GM19351 (cell line): ENCODE data around the gene ATAT1.
A peak's percentile ranks its signal among the peaks of the same experiment; 100 is the strongest.
"Not testable (repeated sequence)": the region's sequence is repeated elsewhere in the genome, so short reads cannot be mapped to it uniquely, and the experiment has no call there.

Source experiments
- ATAC-seq: cut with Tn5 transposase; IDR thresholded peaks from one replicate; pipeline ENCODE4 v1.9.1; 2021; ENCODE audit warnings: mild to moderate bottlenecking, moderate library complexity; ENCODE audit not compliant: unreplicated experiment

Gene ATAT1

GRCh38 chr6:30626484-30627366 is at the start of gene ATAT1:
Gene ATAT1, plus strand, starts transcription at chr6:30626874.
- ATAC-seq = peak; percentile 81

- no peak for ATAC-seq
Measured at GRCh38 chr6:30578051-30578450, 48.6 kb upstream of the ATAT1 start.

- no peak for ATAC-seq
Measured at GRCh38 chr6:30583921-30584320, 42.8 kb upstream of the ATAT1 start.

GRCh38 chr6:30589754-30590358 is 36.8 kb upstream of the ATAT1 start:
- no peak for ATAC-seq

- no peak for ATAC-seq
Measured at GRCh38 chr6:30590509-30590908, 36.2 kb upstream of the ATAT1 start.

- ATAC-seq = no peak
Measured at GRCh38 chr6:30591008-30591407, 35.7 kb upstream of the ATAT1 start.

GRCh38 chr6:30592287-30592686 is 34.4 kb upstream of the ATAT1 start:
- no peak for ATAC-seq

GRCh38 chr6:30597315-30598144 is 29.1 kb upstream of the ATAT1 start:
- ATAC-seq = not testable (repeated sequence)

GRCh38 chr6:30598912-30599624 is 27.6 kb upstream of the ATAT1 start:
- ATAC-seq = no peak

GRCh38 chr6:30599625-30600324 is 26.9 kb upstream of the ATAT1 start:
- no peak for ATAC-seq

GRCh38 chr6:30600451-30600961 is 26.2 kb upstream of the ATAT1 start:
- no peak for ATAC-seq

GRCh38 chr6:30601436-30601814 is 25.2 kb upstream of the ATAT1 start:
- ATAC-seq = no peak

- no peak for ATAC-seq
Measured at GRCh38 chr6:30601815-30602641, 24.6 kb upstream of the ATAT1 start.

GRCh38 chr6:30603961-30604360 is 22.7 kb upstream of the ATAT1 start:
- ATAC-seq = no peak

- no peak for ATAC-seq
Measured at GRCh38 chr6:30610065-30610464, 16.6 kb upstream of the ATAT1 start.

- no peak for ATAC-seq
Measured at GRCh38 chr6:30611150-30611855, 15.4 kb upstream of the ATAT1 start.

GRCh38 chr6:30611856-30612194 is 14.8 kb upstream of the ATAT1 start:
- no peak for ATAC-seq

- no peak for ATAC-seq
Measured at GRCh38 chr6:30612213-30612612, 14.5 kb upstream of the ATAT1 start.
